ENCODE results near the gene C12orf56. TPM values are rescaled to one million over a fixed set of nuclear protein-coding genes. Genes with fewer than 3 reads are reported as not detected.
"Not testable (repeated sequence)": the region's sequence is repeated elsewhere in the genome, so short reads cannot be mapped to it uniquely, and the experiment has no call there.

The C12orf56 gene
- polyA plus RNA-seq, 3 donors = not detected

DNA sequence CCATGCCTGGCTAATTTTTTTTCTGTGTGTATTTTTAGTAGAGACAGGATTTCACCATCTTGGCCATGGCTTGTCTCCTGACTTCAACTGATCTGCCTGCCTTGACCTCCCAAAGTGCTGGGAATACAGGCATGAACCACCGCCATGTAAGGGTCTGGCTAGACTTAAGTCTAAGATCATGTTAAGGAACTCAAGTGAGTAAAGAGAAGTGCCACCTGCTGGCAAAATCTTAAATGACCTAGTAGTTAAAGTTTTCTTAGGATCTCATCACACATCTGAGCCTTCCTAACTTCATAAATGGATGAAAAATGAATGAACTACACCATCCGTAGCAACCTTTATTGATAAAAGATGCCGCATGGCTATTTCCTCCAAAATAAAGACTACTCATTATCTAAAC is 1.7 kb upstream of the C12orf56 start:
- 64 to 86% (median 86%) methylated on average over 3 of the region's 3 CpGs for WGBS, 3 donors
- no peak overlapping the region for H3K27ac ChIP-seq (ENCODE audit: low read depth, low read length)

DNA sequence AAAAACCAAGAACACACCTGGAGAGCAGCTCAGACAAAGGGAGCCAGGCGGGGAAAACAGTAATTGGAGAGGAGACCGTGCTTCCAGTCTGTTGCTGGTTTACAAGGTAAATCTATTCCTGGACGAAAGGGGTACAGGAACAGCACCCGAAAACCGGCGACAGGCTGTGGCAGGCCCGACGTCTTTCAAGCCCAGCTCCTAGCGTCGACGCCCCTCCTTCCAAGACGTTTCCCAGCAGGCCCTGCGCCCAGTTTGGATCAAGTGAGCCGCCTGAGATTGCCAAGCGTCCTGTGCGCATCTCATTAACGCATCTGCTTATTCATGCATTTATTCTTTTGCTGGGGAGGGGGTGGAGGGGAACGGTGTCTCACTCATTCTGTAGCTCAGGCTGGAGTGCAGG is 1.4 kb downstream of the C12orf56 start:
- WGBS, 3 donors = 82 to 89% (median 82%) methylated on average over 18 of the region's 18 CpGs
- H3K27ac ChIP-seq (ENCODE audit: low read depth, low read length) = no peak overlapping the region

DNA sequence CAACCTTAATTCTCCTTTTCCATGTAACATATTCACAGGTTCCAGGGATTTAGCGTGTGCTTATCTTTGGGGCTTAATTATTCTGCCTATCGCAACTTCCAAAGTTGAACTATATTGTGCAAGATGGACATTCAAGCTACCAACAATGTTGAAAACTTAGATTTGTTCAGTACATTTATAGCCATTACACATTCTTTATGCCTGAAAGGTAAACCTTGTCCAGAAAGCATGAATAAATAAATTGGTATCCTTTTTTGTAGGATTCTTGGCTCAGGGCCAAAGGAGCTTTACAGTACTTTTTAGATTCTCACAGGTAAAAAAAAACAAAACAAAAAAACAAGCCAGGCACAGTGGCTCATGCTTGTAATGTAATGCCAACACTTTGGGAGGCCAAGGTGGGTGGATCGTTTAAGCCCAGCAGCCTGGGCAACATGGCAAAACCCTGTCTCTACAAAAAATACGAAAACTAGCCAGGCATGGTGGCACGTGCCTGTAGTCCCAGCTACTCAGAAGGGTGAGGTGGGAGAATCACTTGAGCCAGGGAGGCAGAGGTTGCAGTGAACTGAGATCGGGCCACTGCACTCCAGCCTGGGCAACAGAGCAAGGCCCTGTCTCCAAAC is 3.3 kb downstream of the C12orf56 start:
- H3K27ac ChIP-seq (ENCODE audit: low read depth, low read length) = no peak overlapping the region
- 90 to 94% (median 93%) methylated on average over 6 of the region's 6 CpGs for WGBS, 3 donors

GRCh38 chr12:64385468-64385867 is 5.1 kb downstream of the C12orf56 start:
- WGBS, 3 donors = 65 to 81% (median 75%) methylated on average over 2 of the region's 2 CpGs

GRCh38 chr12:64385019-64385418 is 5.5 kb downstream of the C12orf56 start:
- 87 to 88% (median 88%) methylated on average over 3 of the region's 3 CpGs for WGBS, 3 donors
- no peak overlapping the region for H3K27ac ChIP-seq (ENCODE audit: low read depth, low read length)

More at GRCh38 chr12:64385468-64385867, 5.1 kb downstream of the C12orf56 start:
- H3K27ac ChIP-seq (ENCODE audit: low read depth, low read length) = no peak overlapping the region

DNA sequence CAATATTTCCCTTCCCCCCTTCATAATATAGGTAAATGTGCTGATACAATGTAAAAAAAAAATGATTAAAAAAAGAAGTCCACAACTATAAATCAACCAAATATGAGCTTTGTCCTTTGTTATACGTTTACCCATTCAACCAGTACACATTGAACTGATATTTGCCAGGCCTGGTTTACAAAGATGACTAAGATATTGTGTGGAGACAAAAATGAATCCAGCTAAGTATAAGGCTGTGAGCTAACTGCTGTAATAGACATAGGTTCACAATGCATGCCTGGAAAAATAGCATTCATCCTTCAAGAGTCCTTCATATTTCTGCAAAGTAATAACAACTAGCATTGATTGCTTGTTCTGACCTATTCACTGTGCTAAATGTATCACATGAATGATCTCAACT is 6.9 kb downstream of the C12orf56 start:
- H3K27ac ChIP-seq (ENCODE audit: low read depth, low read length) = no peak overlapping the region
- 61 to 79% (median 79%) methylated on average over 1 of the region's 1 CpG for WGBS, 3 donors

DNA sequence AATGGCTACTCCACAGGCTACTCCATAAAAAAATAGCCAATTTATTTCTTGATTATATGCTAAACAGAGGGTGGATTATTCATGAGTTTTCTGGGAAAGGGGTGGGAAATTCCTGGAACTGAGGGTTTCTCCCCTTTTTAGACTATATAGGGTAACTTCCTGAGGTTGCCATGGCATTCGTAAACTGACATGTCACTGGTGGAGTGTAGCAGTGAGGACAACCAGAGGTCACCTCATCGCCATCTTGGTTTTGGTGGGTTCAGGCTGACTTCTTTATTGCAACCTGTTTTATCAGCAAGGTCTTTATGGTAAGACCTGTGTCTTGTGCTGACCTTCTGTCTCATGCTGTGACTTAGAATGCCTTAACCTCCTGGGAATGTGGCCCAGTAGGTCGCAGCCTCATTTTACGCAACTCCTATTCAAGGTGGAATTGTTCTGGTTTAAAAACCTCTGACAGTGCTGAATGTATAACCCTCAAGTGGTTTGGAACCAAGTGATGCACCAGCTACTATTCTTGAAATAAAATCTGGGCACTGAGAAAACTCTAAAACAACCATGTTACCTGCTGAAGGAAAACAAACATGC is 27.7 kb downstream of the C12orf56 start:
- WGBS, 3 donors = 85 to 93% (median 92%) methylated on average over 4 of the region's 4 CpGs

GRCh38 chr12:64361173-64361572 is 29.4 kb downstream of the C12orf56 start:
- 84 to 92% (median 89%) methylated on average over 3 of the region's 3 CpGs for WGBS, 3 donors

More for the DNA sequence above, 27.7 kb downstream of the C12orf56 start:
- H3K27ac ChIP-seq (ENCODE audit: low read depth, low read length) = no peak overlapping the region

GRCh38 chr12:64356209-64356608 is 34.3 kb downstream of the C12orf56 start:
- H3K27ac ChIP-seq (ENCODE audit: low read depth, low read length) = not testable (repeated sequence)
- WGBS, 3 donors = 81 to 92% (median 89%) methylated on average over 2 of the region's 2 CpGs

More at GRCh38 chr12:64361173-64361572, 29.4 kb downstream of the C12orf56 start:
- H3K27ac ChIP-seq (ENCODE audit: low read depth, low read length) = not testable (repeated sequence)

DNA sequence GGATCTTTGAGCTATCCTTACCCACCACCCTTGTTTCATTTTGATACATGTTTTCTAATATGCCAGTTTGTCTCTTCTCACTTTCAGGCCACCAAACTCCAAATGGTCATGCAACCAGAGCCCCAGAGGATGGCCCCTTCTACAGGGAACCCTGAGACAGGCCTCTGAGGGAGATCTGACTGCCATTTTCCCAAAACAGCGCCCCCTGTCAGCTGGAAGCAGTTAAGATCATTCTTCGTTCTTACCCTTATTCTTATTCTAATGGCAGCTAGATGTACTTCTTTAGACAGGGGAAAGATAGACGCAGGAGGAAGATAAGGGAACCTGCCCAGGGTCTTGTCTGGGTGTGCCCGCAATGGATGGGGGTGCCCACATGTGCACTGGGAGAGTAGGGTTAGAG is 38.4 kb downstream of the C12orf56 start:
- 67 to 78% (median 71%) methylated on average over 4 of the region's 4 CpGs for WGBS, 3 donors

GRCh38 chr12:64351265-64351664 is 39.3 kb downstream of the C12orf56 start:
- no peak overlapping the region for H3K27ac ChIP-seq (ENCODE audit: low read depth, low read length)
- 90 to 95% (median 94%) methylated on average over 5 of the region's 5 CpGs for WGBS, 3 donors

More for the DNA sequence above, 38.4 kb downstream of the C12orf56 start:
- H3K27ac ChIP-seq (ENCODE audit: low read depth, low read length) = no peak overlapping the region

- WGBS, 3 donors = 68 to 92% (median 84%) methylated on average over 2 of the region's 2 CpGs
- no peak overlapping the region for H3K27ac ChIP-seq (ENCODE audit: low read depth, low read length)
Observed at GRCh38 chr12:64347630-64348029, 42.9 kb downstream of the C12orf56 start.

GRCh38 chr12:64344631-64345030 is 45.9 kb downstream of the C12orf56 start:
- 88 to 93% (median 91%) methylated on average over 4 of the region's 4 CpGs for WGBS, 3 donors
- not testable (repeated sequence) for H3K27ac ChIP-seq (ENCODE audit: low read depth, low read length)

DNA sequence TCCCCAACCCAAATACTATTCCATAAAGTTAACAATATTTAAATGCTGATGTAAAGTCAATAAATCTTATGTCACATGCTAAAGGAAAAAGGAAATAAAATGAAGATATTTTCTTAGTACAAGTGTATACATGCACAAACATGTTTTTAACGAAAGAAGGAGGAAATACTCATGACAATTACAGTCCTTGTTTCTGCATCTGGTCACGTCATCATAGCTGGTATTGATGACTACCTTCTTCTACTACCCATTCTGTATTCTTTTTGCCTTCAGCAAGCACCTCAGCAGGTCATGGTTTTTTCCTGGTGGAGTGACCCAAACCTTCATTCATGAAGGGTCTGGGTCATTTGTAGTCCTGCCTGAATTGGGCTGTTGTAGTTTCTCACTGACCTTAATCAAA is 50.0 kb downstream of the C12orf56 start:
- WGBS, 3 donors = 77 to 82% (median 80%) methylated on average over 2 of the region's 2 CpGs
- H3K27ac ChIP-seq (ENCODE audit: low read depth, low read length) = not testable (repeated sequence)

- WGBS, 3 donors = 84 to 89% (median 85%) methylated on average over 4 of the region's 4 CpGs
- no peak overlapping the region for H3K27ac ChIP-seq (ENCODE audit: low read depth, low read length)
Observed at GRCh38 chr12:64335886-64336466, 54.6 kb downstream of the C12orf56 start.

- no peak overlapping the region for H3K27ac ChIP-seq (ENCODE audit: low read depth, low read length)
- WGBS, 3 donors = 75 to 77% (median 76%) methylated on average over 2 of the region's 2 CpGs
Observed at GRCh38 chr12:64332938-64333337, 57.6 kb downstream of the C12orf56 start.

DNA sequence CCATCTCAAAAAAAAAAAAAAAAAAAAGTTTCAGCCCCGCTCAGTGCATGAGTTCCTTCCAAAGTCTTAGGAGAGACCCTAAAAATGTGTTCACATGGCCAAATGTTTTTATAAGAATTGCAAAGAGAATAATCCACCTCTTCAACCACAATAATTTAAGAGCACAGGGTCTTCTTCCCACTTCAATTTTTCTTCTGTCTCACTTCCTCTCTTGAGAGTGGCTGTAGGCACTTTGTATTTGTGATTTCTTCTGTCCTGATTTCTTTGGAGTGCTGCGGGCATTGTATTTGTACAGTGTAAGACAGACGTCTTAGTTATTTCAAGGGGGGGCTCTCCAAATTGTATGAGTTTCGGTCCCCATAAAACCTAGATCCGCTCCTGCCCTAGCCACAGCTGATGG is 58.3 kb downstream of the C12orf56 start:
- 82 to 93% (median 87%) methylated on average over 5 of the region's 5 CpGs for WGBS, 3 donors
- H3K27ac ChIP-seq (ENCODE audit: low read depth, low read length) = no peak overlapping the region

- WGBS, 3 donors = 88 to 94% (median 89%) methylated on average over 6 to 7 of the region's 9 CpGs
- not testable (repeated sequence) for H3K27ac ChIP-seq (ENCODE audit: low read depth, low read length)
Observed at GRCh38 chr12:64329031-64329710, 61.4 kb downstream of the C12orf56 start.

DNA sequence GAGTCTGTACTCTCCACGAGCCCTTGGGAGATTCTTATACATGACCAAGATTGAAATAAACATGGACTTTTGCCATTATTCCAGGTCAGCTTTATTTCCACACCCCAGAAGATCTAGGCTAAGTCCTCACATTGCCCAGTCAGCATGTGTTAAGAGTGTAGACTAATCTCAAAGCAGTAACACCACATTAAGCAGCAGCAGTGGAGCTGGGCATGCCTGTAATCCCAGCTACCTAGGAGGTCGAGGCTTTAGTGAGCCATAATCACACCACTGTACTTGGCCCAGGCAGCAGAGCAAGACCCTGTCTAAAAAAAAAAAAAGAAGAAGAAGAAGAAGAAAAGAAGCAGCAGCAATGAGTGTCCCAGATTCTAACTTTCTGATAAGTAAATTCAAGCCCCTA is 65.5 kb downstream of the C12orf56 start:
- WGBS, 3 donors = 56 to 64% (median 63%) methylated on average over 2 of the region's 2 CpGs
- H3K27ac ChIP-seq (ENCODE audit: low read depth, low read length) = no peak overlapping the region
